Activated T-helper 1 cell treated with Interleukin-2 at 50 U/mL for 16 hours (primary cell): Measurements from ENCODE around the gene NRF1.

ENCODE experiments used
- DNase-seq: peaks from one replicate; pipeline ENCODE4 v3.0.0-alpha.2; 2020; ENCODE audit warnings: low read depth

Gene NRF1

DNA sequence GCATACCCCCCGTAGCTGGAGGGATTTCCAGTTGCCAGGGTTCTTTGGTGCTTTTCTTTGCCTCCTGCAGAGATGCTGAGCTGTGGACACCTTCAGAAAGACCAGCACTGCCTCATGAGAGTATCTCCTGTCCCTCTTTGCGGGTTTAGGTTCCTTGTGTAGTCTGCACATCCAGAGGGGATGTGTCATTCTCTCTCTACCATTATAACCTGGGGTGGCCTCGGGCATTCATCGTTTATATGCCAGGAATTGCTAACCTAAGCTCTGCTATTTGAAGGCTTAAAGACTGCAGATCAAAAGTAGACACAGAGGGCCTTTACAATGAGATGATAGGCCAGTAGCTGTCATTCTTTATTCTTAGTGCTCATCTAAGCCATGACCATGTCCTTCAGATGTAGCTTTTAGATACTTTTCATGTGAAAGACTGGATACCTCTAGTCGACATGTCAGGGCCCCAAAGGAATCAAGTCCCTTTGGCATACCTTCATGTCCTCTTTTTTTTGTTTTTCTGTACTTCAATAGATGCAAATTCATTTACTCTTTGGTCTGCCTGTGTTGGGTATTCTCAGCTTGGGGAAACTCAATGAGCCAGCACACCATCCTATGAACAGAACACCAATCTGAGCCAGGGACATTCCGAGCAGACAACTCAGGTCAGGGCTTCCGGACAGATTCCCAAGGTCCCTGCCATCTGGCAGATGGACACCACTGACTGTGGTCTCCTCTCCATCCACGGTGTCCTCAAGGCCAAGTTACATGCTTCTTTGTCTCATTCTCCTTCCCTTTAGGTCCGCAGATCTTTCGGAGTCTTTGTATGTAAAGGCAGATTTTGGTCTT is 129.3 kb downstream of the NRF1 start:
- no peak for DNase-seq

DNA sequence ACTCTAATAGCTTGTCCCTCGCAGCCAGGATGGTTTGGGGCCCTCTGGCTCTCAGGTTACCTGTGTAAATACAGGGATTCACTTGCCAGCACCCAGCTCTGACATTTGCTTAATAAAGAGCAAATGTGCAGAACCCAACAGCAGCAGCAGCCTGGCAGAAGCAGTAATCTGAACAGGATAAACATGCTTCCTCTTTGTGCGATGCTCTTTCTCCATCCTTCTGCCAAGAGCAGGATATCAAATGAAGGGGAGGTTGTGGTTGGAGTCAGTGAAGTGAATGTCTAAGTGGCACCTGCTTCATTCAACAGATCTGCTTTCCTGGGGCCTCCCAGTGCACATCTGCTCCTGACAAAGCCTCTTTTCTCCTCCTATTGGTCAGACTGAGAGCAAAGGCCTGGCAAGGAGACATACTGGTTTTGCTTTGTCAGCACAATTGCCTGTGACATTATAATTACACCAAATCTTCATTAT is 130.3 kb downstream of the NRF1 start:
- no peak for DNase-seq

DNA sequence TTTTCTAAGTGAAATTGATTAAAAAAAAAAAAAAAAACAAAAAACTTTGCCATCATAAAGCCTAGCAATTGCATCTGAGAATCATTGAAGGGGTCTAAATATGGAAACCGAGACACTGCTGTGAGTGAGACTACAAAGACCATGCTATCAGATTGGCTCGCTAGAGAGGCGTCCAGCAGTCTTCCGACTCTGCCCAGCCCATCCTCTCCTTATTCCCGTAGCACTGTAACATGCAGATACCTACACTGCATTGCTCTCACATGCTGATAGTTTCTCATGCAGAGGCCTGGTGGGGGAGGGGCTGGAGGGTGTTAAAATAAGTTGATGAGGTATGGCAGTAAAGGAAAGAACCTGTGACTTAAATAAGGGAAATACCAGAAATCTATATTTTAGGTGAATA is 130.7 kb downstream of the NRF1 start:
- DNase-seq = no peak

DNA sequence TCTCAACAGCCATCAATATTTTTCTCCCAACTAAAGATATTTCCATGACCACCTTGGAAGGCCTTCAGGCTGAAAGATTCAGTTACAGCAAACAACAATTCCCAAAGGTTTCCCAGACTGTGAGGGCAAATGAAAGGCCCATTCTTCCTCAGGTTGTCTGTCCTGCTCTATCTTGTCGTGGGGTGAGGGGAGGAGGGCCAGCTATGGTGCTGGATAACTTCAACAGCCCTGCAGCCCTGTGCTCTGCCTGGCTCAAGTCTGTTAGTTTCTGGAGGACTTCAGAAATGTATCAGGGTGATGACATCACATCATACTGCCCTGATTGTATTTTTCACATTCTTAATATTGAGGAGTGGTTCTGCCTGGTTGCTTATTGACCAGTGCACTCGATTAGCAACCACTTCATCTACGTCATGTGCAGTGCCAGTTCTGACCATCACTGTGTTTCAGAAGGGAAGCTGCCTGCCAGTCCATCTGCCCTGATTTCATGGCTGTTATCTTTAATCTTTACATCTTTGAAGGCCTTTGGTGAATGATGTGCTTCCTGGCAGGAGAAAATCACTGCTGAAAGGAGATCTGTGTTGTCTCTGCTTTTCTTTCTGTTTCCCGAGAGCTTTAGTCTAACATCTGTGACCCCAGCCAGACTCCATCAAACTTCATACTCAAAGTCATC is 135.5 kb downstream of the NRF1 start:
- DNase-seq = no peak

DNA sequence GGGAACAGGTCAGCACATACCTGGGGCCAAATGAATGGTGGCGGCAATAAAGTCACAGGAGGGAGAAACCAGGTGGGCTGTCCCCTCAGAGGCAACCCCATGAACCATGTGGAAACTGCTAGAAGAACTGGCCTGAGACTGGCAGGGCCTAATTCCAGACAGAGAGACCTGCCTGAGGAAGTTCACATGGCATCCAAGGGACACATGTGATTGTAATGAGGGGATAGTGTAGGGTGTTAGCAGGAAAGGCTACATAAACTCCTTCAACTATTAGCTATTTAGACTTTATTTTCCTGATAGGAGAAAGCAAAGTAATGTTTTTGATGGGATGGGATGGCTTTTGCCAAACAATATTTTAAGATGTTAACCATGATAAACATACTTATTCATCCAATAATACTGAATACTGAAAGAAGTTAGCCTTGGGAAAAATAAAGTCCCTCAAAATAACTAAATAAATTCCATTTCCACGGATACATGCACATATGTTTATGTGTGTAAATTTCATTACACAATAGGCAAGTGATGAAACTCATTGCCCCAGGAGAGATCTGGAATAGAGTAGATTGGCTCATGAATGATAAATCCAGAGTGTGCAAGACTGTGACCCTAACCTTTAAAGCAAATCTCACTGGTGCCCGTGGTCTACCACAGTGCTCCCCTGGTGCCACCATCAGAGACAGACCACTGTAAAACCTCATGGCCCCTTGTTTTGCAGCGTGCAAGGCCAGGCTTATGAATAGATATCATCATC is 137.0 kb downstream of the NRF1 start:
- no peak for DNase-seq

DNA sequence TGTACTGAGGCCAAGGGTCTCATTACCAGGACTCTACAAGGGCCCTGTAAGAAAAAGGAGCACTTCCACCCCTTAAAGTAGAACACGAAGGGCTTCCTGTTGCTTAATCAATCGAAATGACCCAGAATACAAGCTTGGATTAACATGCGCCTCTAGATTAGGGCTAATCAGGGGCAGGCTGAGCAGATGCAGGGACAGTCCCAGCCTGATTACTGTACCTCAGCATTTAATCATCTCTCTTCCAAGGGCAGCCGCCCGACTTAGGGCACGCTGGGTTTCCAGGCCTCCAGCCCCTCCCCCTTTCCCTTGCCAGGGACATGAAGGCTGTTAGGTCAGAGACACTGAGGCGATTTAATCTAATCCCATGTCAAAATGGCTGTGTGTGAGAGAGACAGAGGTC is 138.6 kb downstream of the NRF1 start:
- no peak for DNase-seq

DNA sequence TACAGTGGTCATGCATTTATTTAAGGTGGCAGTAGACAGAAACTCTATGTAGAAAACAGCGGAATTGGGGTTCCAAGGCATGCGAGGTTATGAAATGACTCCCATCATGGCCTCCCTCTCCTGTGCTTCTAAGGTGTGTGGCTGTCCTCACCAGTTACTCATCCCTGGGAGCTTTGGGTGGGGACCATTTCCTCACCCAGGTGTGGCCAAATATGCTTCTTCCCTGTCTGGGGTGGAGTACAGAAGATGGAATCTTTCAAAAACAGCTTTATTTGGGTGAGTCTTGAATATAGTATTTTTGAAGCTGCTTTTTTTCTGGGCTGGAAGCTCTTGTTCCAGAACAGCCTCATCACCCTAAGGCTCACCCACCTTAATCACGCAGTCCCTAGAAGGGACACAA is 139.0 kb downstream of the NRF1 start:
- no peak for DNase-seq

DNA sequence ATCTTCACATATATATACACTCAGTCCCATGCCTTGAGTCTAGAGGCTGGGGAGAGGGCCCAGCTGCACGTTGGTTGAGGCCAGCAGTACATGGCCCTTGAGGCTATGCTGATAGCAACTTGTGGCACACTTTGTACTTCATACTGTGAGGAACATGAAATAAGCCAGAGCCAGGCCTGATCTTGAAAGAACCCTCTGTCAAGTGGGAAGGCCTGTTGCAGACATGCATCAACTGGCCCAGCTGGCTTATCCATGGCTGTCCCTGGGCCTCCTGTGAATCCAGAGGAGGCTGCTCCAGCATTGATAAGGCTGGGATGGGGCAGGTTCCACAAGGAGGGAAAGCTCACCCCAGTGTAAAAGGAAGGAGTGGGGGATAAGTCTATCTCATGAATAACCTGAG is 140.4 kb downstream of the NRF1 start:
- no peak for DNase-seq

DNA sequence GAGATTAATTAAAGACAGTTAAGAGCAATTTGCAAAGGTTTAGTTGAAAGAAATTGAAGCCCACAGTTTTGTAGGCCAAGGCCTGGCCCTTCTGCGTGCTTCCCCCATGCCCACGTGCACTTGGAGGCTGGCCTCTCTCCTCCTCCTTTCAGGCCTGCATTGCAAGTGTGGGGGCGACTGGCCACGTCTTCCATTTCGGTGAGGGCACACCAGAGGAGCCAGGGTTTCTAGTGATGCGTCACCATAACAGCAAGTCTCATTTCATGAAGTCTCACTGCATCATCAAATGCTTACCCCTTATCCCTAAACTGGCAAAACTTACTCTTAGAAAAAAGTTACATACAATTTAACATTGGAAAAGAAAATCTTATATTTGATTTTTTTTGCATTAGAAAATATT is 141.2 kb downstream of the NRF1 start:
- no peak for DNase-seq

DNA sequence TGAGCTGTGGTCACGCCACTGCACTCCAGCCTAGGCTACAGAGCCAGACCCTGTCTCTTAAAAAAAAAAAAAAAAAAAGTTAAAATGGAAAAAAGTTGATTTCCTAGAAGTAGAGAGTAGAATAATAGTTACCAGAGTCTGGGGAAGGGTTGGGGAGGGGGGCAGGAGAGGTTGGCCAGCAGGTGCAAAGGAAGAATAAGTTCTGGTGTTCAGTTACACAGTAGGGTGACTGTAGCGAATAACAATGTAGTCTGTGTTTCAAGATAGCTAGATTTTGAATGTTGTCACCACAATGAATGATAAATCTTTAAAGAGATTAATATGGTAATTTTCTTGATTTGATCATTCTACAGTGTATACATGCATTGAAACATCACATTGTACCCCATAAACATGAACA is 142.9 kb downstream of the NRF1 start:
- DNase-seq = no peak

DNA sequence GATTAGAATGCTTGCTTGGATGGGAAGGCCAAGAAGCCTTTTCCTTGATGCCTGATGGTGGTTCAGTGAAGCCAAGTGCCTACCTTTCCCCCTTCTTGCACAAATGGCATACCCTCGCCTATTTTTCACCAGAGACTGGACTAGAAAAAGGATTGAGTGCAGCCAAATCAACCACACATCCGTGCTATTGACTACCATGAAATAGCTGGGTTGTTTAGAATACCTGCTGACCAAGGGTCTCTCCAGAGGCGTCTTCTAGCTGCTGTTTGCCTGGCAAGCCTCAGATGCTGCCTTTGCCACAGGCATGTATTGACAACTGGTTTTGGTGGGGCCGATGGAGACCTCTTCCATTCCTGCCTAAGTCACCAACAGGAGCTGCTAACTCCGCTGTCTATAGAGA is 146.5 kb downstream of the NRF1 start:
- DNase-seq = no peak

DNA sequence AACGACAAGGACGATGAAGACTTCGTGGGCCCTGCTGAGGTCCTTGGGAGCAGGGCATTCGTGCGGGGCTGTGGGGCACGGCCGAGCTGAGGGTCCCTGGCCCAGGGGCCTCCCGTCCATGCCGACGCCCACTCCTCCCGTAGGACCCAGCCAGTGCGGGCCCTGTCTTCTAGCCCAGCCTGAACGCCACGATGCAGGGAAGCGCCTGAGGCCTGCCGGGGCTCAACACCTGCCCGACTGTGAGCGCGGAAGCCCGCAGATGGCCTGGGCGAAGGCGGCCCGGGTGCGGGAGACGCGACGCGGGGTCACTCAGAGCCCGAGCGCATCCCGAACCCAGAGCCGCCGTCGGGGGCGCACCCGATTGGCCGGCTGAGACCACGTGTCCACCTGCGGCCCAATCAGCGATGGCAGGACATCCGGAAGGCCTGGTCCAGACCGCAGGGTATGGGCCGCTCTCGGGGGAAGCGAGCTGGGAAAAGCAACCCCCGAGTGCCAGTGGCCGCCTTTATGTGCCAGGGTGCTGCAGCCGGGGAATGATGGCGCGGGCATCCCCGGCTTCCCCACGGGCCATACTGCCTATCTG is 151.0 kb downstream of the NRF1 start:
- DNase-seq = no peak

DNA sequence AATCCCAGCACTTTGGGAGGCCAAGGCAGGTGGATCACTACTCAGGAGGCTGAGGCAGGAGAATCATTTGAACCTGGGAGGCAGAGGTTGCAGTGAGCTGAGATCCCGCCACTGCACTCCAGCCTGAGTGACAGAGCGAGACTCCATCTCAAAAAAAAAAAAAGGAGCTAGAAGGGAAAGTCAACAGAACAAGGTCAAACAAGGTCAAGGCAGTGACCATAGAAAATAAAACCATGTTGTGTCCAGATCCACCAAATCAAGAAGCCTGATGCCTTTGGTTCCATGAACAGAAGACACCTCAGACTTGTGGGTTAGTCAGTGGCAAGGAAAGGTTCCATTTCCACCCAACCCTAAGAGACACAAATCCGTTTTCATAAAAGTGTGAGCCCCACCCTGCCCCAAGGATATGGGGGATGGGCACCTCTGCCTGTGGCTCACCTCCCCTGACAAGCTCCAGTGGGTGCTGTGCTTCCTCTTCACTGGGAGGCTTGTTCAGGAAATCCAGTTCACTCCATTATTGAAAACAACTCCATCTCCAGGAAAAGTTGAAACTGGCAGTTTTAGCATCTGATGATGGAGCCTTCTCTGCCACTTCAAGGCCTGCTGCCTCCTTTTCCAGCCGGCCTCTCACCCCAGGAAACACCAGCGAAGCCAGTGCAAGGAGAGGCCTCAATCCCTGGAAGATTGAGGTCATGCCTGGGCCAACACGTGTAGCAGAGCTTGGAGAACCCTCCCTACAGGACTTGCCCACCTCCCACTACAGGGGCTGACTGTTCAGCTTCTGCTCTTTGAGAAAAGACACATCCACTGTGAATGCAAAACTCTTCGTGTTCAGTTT is 152.9 kb downstream of the NRF1 start:
- no peak for DNase-seq

DNA sequence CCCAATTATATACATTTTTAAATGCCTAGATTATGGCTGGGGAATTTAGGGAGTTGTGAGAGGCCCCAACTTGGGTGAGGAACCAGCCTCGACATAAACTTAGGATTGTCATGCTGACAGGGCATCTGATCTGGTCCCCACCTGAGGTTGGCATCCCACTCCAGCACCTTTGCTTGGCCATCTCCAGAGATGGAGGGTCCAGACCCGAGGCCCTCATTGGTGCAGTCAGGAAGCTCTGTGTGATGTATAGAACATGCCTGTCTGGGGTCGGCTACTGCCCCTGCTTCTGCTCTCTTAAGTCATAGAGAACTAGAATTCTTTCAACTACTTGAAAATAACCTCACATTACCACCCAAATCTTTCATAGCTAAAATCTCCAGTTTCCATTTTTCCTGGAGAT is 153.8 kb downstream of the NRF1 start:
- DNase-seq = no peak

DNA sequence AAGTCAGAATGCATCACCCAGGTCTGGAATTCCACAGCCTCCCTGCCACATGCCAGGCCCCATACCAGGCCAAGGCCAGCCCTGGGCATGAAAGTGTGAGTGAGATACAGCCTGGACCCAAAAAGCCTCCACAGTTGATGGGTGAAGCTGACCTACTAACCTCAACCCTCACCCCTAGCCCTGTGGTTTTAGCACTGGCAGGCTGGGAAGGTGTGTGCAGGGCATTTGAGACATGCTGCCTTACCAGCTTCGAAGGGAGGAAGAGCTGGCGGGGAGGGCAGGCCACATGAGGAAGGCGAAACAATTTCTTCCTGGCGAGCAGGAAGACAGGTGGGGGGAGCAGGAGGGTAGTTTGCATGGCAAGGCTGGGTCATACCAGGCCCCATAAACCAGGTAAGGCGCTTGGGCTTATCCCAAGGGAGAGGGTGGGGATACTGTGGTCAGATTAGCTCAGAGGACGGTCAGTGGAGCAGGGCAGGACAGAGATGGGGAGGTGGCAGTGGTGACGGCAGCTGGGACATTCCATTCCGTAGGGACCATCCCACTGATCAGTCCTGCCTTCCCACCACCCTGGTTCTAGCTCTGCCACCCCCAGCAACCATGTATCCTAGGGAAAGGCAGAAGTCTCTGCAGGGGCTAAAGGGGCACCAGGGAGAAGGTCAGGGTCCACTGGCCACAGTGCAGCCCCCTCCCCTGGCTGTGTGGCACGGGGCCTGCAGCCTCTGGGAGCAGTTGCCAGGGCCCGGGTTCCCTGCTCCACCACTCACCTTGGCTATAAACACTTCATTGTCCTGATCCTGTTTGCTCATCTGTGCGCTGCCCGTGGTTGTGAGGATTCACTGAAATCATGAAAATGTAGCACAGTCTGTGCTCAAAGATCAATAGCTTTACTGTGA is 155.8 kb downstream of the NRF1 start:
- DNase-seq = no peak

DNA sequence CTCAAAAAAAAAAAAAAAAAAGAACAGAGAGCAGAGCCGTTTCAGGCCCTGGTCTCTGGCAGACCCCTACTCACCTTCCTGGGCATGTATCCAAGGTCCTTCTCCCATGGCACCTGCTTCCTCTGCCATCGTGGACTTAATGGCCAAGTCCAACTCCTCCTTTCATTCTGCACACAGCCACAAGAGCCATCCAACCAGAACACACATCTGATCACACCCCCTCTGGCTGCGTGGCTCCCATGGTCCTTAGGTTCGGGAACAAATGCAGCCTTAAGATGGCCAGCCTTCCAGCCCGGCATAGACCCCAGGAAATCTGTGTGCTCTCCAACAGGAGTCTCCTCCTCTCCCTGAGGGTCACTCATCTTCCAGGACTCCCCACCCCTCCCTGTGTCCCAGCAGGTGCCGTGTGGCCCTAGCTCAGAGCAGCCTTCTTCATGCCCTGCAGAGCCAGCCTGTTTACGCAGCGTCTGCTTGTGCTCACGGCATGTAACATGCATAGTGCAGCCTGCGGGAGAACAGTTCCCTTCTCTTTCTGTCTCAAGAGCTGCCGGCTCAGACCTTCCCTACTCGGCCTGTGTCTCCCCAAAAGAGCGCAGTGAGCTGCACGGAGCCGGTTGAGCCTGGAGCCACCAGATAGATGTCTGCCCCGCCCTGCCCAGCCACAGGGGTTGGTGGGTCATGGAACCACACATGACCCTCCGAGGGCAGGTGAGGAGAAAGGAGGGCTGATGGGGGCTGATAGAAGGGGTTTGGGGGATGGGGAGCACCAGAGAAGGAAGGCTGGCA is 157.3 kb downstream of the NRF1 start:
- no peak for DNase-seq

DNA sequence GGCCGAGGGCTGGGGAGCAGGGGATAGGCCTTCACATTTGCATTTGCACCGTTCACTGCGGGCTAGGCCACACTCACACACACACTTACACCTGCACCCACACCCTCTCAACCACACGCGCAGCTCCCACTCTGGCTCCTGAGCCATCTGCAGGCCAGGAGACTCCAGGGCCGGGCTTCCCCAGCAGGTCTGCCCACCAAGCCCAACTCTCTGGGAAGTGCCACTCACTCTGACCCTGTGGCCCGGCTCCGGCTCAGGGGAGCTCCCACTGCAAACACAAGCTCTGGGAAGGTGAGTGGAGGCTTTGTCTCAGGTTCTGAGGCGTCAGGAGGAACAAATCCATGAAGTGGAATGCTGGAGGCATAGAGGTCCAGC is 157.9 kb downstream of the NRF1 start:
- DNase-seq = no peak

DNA sequence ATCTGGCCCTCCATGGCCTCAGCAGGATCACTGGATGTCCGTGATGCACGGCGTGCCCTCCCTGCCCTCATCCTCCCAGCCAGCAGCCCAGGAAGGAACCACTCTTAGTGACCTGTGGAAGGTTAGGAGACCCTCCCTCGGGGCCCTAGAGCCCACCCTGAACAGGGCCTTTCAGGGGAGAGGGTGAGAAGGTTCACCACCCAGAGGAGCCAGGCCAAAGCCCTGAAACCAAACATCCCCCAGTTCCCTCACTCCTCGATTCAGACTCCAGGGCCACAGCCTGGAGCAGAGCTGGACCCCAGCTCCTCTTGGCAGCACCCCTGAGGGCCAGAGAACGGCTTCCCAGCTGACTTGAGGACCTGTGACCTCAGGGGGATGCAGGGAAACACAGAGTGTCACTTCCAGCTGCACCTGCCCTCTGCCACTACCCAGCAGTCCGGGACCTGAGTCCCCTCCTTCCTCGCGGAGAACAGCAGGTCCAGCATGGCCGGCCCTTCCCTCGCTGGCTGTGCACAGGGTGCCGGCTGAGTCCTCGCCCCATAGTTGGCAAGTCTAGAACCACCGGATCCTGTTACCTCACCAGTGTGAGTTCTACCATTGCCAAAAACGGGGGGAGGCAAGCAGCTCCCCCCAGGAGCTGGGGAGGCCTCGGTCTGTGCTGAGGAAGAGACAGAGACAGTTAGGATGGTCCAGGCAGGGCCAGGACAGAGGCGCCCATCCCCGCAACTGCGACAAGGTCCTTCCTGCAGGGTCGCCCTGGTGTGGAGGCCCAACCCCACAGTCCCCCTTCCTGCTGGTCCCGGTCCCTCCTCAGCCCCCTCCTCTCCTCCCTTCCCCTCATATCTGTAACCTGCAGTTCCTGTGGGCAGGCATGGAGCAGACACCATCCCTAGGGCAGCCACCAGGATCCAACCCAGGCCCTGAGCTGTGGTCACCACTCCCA is 158.6 kb downstream of the NRF1 start:
- DNase-seq = no peak
